Vagina (tissue), 2 donors: ENCODE measurements around the gene PLP1.

Experiments used
- POLR2A ChIP-seq, 2 donors: fragments of 450-650 bp; IDR thresholded peaks; one replicate each; pipeline ENCODE4 v1.6.1; 2017; ENCODE audit warnings: antibody characterized with exemption in 2 of 2, mild to moderate bottlenecking in 2 of 2, moderate library complexity in 2 of 2
- POLR2AphosphoS5 ChIP-seq, 2 donors: sonication (generic); formaldehyde crosslinking; IDR thresholded peaks; one replicate each; pipeline ENCODE4 v1.9.0; 2017; ENCODE audit warnings: antibody characterized with exemption in 2 of 2, mild to moderate bottlenecking in 2 of 2, low read depth in 1 of 2; ENCODE audit not compliant: insufficient read depth in 1 of 2
- TF ChIP-seq, protein P1 (sequence below), 3 experiments: fragments of 450-650 bp in 2 of 3; fragments of 200-600 bp in 1 of 3; sonication (generic) in 1 of 3; IDR thresholded peaks; one replicate each; pipeline ENCODE4 v1.5.1; 2017 to 2019; ENCODE audit warnings: antibody characterized with exemption in 3 of 3, mild to moderate bottlenecking in 2 of 3, moderate library complexity in 2 of 3

DNA sequence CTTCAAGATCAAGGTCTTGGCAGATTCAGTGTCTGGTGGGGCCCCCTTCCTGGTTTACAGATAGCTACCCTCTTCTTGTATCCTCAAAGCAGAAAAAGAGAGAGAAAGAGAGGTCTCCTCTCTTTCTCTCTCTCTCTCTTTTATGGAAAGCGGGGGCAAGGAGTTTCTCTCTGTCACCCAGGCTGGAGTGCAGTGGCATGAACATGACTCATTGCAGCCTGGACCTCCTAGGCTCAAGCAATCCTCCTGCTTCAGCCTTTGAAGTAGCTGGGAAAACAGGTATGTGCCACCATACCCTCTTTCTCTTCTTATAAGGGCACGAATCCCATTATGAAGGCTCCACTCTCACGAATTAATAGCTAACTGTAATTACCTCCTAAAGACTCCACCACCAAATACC, 35.2 kb downstream of the PLP1 start:
- TF ChIP-seq, protein P1, sequence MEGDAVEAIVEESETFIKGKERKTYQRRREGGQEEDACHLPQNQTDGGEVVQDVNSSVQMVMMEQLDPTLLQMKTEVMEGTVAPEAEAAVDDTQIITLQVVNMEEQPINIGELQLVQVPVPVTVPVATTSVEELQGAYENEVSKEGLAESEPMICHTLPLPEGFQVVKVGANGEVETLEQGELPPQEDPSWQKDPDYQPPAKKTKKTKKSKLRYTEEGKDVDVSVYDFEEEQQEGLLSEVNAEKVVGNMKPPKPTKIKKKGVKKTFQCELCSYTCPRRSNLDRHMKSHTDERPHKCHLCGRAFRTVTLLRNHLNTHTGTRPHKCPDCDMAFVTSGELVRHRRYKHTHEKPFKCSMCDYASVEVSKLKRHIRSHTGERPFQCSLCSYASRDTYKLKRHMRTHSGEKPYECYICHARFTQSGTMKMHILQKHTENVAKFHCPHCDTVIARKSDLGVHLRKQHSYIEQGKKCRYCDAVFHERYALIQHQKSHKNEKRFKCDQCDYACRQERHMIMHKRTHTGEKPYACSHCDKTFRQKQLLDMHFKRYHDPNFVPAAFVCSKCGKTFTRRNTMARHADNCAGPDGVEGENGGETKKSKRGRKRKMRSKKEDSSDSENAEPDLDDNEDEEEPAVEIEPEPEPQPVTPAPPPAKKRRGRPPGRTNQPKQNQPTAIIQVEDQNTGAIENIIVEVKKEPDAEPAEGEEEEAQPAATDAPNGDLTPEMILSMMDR (IDR thresholded peaks at IDR 0.05): no peak
- no peak for TF ChIP-seq POLR2A (IDR thresholded peaks at IDR 0.05)
- TF ChIP-seq POLR2AphosphoS5 (IDR thresholded peaks at IDR 0.05; ENCODE audit: insufficient read depth in 1 of 2, low read depth in 1 of 2): no peak
